Heart left ventricle (tissue), 16 donors: ENCODE results near the gene CALHM1. TPM values are rescaled to one million over a fixed set of nuclear protein-coding genes. Genes with fewer than 3 reads are reported as not detected.

Experiments
- ATAC-seq, 4 donors: fragments of 200-7000 bp; cut with Tn5 transposase; one replicate each; pipeline ENCODE4 v1.9.1; 2020 to 2022; ENCODE audit warnings: moderate library complexity in 4 of 4, mild to moderate bottlenecking in 3 of 4, moderate number of reproducible peaks in 1 of 4
- DNase-seq, 5 donors: peaks; one replicate each; pipeline ENCODE4 v3.0.0-alpha.2; 2020
- H3K27ac ChIP-seq, 12 donors: fragments of 200-600 bp; sonication (generic) in 4 of 12; one replicate each; pipeline versions ENCODE4 v1.5.0 to v1.8.0; 2016 to 2022; ENCODE audit warnings: mild to moderate bottlenecking in 2 of 12
- H3K27me3 ChIP-seq, 9 donors: fragments of 200-600 bp; sonication (generic) in 2 of 9; one replicate each; pipeline versions ENCODE4 v1.5.1 to v1.8.0; 2016 to 2022; ENCODE audit warnings: mild to moderate bottlenecking in 3 of 9
- H3K36me3 ChIP-seq, 9 donors: fragments of 200-600 bp; sonication (generic) in 2 of 9; one replicate each; pipeline versions ENCODE4 v1.5.0 to v1.8.0; 2018 to 2022; ENCODE audit warnings: mild to moderate bottlenecking in 2 of 9
- H3K4me1 ChIP-seq, 12 donors: fragments of 200-600 bp; sonication (generic) in 4 of 12; one replicate each; pipeline versions ENCODE4 v1.5.0 to v1.8.0; 2016 to 2022; ENCODE audit warnings: mild to moderate bottlenecking in 3 of 12
- H3K4me3 ChIP-seq, 12 donors: fragments of 200-600 bp; sonication (generic) in 4 of 12; one replicate each; pipeline versions ENCODE4 v1.5.0 to v1.8.0; 2017 to 2022; ENCODE audit warnings: mild to moderate bottlenecking in 9 of 12, moderate library complexity in 4 of 12
- H3K9me3 ChIP-seq, 12 donors: fragments of 200-600 bp; sonication (generic) in 4 of 12; one replicate each; pipeline versions ENCODE4 v1.5.0 to v1.8.0; 2016 to 2022; ENCODE audit warnings: mild to moderate bottlenecking in 1 of 12
- POLR2A ChIP-seq, 2 donors: fragments of 450-650 bp; IDR thresholded peaks; one replicate each; pipeline ENCODE4 v1.6.1; 2017; ENCODE audit warnings: antibody characterized with exemption in 2 of 2, mild to moderate bottlenecking in 2 of 2, moderate library complexity in 2 of 2
- WGBS, 4 donors: extraction: QIAGEN DNeasy Blood & Tissue Kit in 2 of 4; methylation state at CpG; one replicate each; pipeline versions ENCODE4 v1.1.5 to v1.1.7; 2013 to 2018; 5-methylcytosine and 5-hydroxymethylcytosine counted together
- intact Hi-C, 10 donors: fragments of 100-400 bp; cut with DNase I; formaldehyde crosslinking; loops; one replicate each; pipeline versions ENCODE4 v1.11.1 to v1.14.2; 2022
- polyA plus RNA-seq, 2 donors: library from polyadenylated mRNA; stranded (reverse); fragments of 200-250 nt; gene quantifications; one replicate each; pipeline ENCODE4 v1.2.3, GENCODE V29; 2013
- total RNA-seq, 9 donors: library from RNA; depleted of rRNA in 2 of 9; stranded (reverse); fragments of >200 nt in 2 of 9; fragmentation: NEBNext Ultra II Directional in 3 of 9; extraction: Animal tissue kit (Norgen Biotek cat#: 25700) in 3 of 9; gene quantifications; one replicate each; pipeline versions ENCODE4 v1.1.0 to v1.2.4, GENCODE V29; 2016 to 2023
- TF ChIP-seq, protein P1 (sequence below), 12 donors: fragments of 200-600 bp; sonication (generic) in 4 of 12; IDR thresholded peaks; one replicate each; pipeline versions ENCODE4 v1.5.0 to v1.8.0; 2018 to 2022; ENCODE audit warnings: antibody characterized with exemption in 12 of 12, mild to moderate bottlenecking in 5 of 12
- donor health status: ischemic (EF 13 %, LVEDD 7.1; RV severe dilation, severe dysfunction).
- donor health status: healthy with polysubstance abuse.
- donor health status: DM: no; HTN: yes; CAD: no.
- donor health status: DM: no; HTN: no; CAD: no.
- donor health status: ischemic (EF 25% LVEDD 6.9; RV normal size, moderate dysfunction).
- donor health status: ischemic (EF 25% LVEDD 5.7; RV mildly dilated, moderate dysfunction).
- donor health status: healthy.
- donor health status: DM: yes; HTN: yes; CAD: no.
- donor health status: ischemic (EF 35%, LVEDD 5.7; RV mildly dilated, moderate dysfunction).
- donor health status: nonischemic (EF 11% LVEDD 7.7; RV severe dilation, severe dysfunction).
- donor health status: DM: yes; HTN: yes; CAD: no.
- donor health status: PGD.
- donor health status: ischemic (EF 29% LVEDD 5.4; RV normal size, mild dysfunction).
- donor health status: nonischemic (EF 23%, LVEDD 6.1; RV moderate dilation, normal function).

The CALHM1 gene
- total and polyA plus RNA-seq, 11 donors: not detected

GRCh38 chr10:103451091-103451813, 7.4 kb downstream of the CALHM1 start:
- DNase-seq (peak; percentile 74 to 88 (median 83)), ATAC-seq (peak; percentile 56 to 74 (median 67))
- peaks cover 0 to 42% (median 39%) of the 10 kb centered on the region in 9 donors for H3K36me3 ChIP-seq
- peaks cover 10 to 60% (median 44%) of the 10 kb centered on the region in 12 donors for H3K4me1 ChIP-seq
- TF ChIP-seq, protein P1, sequence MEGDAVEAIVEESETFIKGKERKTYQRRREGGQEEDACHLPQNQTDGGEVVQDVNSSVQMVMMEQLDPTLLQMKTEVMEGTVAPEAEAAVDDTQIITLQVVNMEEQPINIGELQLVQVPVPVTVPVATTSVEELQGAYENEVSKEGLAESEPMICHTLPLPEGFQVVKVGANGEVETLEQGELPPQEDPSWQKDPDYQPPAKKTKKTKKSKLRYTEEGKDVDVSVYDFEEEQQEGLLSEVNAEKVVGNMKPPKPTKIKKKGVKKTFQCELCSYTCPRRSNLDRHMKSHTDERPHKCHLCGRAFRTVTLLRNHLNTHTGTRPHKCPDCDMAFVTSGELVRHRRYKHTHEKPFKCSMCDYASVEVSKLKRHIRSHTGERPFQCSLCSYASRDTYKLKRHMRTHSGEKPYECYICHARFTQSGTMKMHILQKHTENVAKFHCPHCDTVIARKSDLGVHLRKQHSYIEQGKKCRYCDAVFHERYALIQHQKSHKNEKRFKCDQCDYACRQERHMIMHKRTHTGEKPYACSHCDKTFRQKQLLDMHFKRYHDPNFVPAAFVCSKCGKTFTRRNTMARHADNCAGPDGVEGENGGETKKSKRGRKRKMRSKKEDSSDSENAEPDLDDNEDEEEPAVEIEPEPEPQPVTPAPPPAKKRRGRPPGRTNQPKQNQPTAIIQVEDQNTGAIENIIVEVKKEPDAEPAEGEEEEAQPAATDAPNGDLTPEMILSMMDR (IDR thresholded peaks at IDR 0.05): no peak
- TF ChIP-seq POLR2A (IDR thresholded peaks at IDR 0.05): peak in 1 of 2 donors; percentile 39
- WGBS, 4 donors: 32 to 51% (median 43%) methylated on average over 10 to 14 of the region's 14 CpGs
- H3K9me3 ChIP-seq: no peaks in the 10 kb centered on the region
- intact Hi-C loops: no loop called here
- no peaks in the 10 kb centered on the region for H3K27me3 ChIP-seq
- peak overlapping the region; percentile 58 to 97 (median 76) for H3K4me3 ChIP-seq
- H3K27ac ChIP-seq: peak overlapping the region; percentile 83 to 98 (median 93)

GRCh38 chr10:103450201-103450695, 8.5 kb downstream of the CALHM1 start:
- Histone ChIP-seq H3K4me1 (peaks cover 10 to 69% (median 54%) of the 10 kb centered on the region in 12 donors), H3K27me3 (no peaks in the 10 kb centered on the region), H3K27ac (peak overlapping the region; percentile 83 to 98 (median 93)), H3K9me3 (no peaks in the 10 kb centered on the region), H3K4me3 (peak overlapping the region in 11 of 12 donors; percentile 58 to 97 (median 78)), H3K36me3 (peaks cover 0 to 52% (median 46%) of the 10 kb centered on the region in 9 donors)
- intact Hi-C loops: no loop called here
- no peak for ATAC-seq
- 78 to 85% (median 84%) methylated on average over 9 to 12 of the region's 12 CpGs for WGBS, 4 donors
- no peak for DNase-seq
- TF ChIP-seq, protein P1 (IDR thresholded peaks at IDR 0.05): no peak
- TF ChIP-seq POLR2A (IDR thresholded peaks at IDR 0.05): no peak

DNA sequence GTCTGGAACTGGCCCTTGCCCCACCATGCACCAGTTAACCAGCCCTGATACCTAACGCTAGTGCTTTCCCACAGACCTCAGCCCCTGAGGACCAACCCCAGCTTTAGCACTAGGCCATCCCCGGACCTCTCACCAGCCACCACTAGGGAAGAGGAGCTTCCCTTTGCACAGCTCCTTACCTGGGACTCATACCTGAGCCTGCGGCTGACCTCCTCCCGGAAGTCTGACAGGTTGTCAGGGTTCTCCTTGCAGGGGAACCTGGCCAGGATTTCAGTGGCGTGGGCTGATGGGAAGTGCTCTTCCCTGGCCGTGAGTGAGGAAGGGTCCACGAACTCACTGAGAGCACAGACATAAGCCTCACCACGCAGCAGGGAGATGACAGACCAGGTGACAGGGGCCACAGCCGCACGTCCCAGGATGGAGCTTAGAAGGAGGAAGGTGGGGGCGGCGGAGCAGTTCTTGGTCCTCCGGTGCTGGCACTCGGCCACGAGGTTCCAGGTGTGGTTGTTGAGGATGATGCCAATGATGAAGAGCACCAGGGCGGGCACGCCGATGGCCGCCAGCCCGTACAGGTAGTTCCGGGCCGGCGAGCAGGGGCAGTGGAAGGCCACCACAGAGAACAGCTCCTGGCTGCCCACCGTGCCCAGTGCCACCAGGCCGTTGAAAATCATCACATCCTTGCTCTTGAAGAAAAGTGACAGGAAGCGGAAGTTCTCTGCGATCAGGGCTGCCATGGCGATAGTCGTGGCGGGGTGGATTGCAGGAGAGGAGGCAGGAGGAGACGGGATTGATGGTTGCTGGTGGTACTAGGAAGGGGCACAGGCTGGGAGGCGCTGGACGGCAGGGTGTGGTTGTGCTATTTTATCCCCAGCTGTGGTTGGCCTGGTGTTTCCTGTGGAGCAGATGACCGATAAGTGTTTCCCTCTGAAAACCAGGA, 9.2 kb downstream of the CALHM1 start:
- peak overlapping the region in 11 of 12 donors; percentile 47 to 98 (median 93) for H3K27ac ChIP-seq
- H3K36me3 ChIP-seq: peaks cover 0 to 60% (median 53%) of the 10 kb centered on the region in 9 donors
- H3K27me3 ChIP-seq: no peaks in the 10 kb centered on the region
- H3K4me3 ChIP-seq: peak overlapping the region in 9 of 12 donors; percentile 63 to 97 (median 79)
- 83 to 88% (median 87%) methylated on average over 30 to 34 of the region's 34 CpGs for WGBS, 4 donors
- intact Hi-C loops: no loop called here
- ATAC-seq (no peak), DNase-seq (no peak)
- H3K9me3 ChIP-seq: no peaks in the 10 kb centered on the region
- peaks cover 10 to 76% (median 62%) of the 10 kb centered on the region in 12 donors for H3K4me1 ChIP-seq
- TF ChIP-seq, protein P1 (IDR thresholded peaks at IDR 0.05): no peak
- no peak for TF ChIP-seq POLR2A (IDR thresholded peaks at IDR 0.05)
